ENCODE results near the gene PRDM16. TPM values are rescaled to one million over a fixed set of nuclear protein-coding genes. Genes with fewer than 3 reads are reported as not detected.

Gene PRDM16
- total RNA-seq, 1 experiment from 2014 or later = not detected

DNA sequence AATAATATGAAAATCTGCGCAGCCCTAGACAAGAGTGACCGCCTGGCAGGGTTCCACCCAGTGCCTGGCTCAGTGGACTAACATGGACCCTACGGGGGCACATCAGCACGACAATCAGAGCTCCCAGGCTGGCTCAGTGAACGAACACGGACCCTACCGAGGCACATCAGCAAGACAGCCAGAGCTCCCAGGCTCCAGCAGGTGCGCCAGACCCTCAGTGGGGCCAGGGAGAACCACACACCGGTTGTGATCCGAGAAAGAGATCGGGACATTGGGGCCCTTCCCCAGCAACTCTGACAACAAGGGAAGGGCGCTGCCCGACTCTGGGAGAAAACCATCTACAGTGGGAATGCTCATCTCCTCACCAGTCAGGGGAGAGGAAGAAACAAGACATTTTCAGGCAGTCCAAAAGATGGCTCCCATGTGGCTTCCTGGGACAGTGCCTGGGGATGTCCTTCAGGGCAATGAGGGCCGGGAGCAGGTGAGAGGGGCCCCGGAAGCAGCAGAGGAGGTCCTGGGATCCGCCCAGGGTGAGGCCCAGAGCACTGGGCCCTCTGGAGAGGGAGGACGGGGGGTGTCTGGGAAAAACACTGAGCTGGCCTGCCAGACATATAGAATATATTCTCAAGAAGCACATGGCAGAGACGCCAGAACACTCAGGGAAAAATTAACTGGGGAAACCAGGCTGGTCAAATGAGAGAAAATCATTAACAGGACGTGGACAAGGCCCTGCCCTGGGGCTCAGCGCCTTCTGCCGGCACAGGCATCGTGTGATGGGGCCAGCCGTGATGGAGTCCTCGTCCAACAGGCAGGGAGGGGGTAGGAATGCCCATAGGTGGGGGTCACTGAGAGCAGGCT, 390.3 kb downstream of the PRDM16 start:
- no peak for DNase-seq (ENCODE audit: low read depth)

DNA sequence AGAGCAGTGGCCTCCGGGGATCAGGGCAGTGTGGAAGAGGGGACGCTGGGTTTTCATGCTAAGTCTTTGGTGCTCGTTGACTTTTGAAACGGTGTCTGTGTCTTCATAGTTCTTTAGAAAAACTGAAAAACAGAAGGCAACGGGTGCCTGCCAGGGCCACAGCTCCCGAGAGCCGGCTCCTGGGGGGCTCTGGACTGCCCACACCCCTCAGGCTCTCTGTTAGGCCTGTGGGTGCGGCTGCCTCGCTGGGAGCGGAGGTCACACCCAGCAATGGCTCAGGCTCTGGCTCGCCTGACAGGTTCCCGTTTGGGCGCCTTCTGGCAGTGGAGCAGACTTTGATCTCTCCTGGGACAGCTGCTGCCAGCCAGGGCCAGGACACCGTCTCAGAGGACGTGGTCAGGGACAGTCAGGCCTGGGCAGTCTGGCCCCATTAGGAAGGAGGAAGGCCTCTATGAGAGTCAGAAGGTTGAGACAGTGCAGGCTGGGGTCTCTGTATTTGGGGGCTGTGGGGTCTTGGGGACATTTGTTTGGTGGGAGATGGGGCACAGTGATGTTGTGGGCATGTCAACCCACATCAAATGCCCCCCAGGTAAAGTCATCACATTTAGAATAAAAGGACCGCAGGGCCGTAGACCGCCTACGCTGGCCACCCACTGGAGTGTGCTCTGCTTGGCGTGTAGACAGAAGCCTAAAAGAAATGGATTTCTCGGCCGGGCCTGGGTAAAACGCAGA, 391.1 kb downstream of the PRDM16 start:
- no peak for DNase-seq (ENCODE audit: low read depth)

DNA sequence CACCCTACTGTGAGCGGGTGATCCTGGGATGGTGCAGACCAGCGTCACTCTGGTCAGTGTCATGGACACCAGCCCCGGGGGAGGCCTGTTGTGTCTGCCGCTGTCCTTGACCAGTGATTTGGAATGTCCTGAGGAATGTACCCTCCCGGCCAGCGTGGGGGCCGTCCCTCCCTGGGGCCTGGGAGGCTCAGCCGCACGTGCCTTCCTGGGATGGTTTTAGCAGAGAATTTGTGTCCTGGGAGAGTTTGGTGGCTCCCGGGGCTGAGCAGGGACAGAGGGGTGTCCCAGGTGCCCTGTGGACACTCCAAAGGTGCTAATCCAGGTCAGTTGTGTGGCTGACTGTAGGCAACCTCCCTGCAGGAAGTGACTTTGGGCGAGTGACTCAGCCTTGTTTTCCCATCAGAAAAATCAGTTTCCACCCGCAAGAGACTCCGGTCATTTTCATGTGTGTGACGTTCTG, 391.7 kb downstream of the PRDM16 start:
- peak; percentile 69 for DNase-seq (ENCODE audit: low read depth)

DNA sequence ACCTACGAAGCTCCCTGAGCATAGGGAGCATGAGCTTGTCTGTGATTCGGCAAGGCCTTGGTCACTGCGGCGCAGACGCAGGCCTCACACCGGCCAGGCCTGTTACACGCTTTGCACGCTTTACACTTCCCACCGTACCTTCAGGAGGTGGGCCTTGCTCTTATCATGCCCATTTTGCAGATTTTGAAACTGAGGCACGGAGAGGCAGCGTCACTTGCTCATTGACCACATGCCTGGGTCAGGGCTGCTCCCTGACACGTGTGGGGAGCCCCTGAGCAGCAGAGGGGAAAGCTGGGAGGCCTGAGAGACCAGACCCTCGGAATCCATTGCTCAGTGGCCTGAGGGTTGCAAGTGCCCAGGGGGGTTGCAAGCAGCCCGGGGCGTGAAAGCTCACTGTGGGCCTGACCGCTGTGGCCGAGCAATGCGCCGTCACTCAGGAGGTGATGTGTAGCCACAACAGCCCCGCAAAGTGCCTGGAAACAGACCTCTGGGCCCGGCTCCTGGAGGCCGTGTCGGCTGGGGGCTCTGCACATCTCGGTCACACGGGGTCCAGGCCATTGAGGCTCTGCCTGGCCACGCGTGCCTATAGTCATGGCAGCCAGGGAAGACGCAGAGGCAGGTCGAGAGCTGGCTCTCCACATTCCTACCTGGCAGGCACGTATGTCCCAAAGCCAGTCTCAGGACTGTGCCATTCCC, 392.4 kb downstream of the PRDM16 start:
- no peak for DNase-seq (ENCODE audit: low read depth)

DNA sequence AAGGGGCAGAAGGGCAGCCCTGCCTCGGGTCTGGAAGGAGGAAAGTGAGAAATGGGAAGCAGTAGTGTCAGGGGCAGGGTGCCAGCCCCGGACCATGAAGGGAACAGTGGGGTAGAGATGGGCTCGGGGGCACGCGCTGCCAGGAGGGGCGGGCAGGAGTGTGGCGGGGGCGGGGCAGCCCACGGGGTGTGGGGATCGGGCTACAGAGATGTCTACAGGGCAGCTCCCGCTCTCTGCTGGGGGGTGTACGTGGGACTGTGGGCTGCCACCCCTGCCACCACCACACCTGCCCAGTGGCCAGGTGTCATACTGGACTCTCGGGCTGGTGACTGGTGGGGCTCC, 392.9 kb downstream of the PRDM16 start:
- DNase-seq (ENCODE audit: low read depth) = no peak

DNA sequence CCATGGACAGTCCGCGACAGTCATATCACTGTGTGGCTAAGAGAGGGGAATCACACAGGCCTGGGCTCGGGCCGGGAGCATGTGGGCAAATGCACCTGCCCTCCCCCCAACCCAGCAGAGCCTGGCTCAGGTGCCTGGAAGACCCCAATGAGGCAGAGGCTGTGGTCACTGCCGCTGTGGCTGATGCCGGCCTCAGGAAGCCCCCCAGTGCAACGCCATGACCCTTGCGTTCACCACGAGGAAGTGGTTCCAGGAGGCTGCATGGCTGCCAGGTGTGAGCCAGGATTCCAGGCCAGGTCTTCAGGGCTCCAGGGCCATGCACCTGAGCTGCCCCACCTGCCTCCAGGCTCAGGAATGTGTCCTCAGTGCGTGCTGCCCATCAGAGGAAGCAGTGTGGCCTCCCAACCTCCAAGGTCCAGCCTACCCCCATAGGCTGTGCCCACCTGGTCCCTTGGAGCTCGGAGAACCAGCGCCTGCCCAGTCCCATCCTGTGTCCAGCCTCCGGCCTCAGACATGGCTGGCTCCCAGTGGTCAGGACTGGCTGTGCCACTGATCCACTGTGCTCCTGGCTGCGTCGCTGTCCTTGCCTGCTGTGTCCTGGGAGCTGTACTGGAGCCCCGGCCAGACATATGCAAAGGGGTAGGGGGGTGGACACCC, 393.5 kb downstream of the PRDM16 start:
- DNase-seq (ENCODE audit: low read depth) = no peak

DNA sequence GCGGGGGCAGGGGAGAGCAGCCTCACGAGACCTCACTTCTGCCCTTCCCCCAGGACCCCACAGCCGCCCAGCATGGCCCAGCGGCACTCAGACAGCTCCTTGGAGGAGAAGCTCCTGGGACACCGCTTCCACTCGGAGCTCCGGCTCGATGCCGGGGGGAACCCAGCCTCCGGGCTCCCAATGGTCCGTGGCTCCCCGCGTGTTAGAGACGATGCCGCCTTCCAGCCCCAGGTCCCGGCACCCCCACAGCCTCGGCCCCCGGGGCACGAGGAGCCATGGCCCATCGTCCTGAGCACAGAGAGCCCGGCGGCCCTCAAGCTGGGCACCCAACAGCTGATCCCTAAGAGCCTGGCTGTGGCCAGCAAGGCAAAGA, 394.0 kb downstream of the PRDM16 start:
- DNase-seq (ENCODE audit: low read depth) = no peak

DNA sequence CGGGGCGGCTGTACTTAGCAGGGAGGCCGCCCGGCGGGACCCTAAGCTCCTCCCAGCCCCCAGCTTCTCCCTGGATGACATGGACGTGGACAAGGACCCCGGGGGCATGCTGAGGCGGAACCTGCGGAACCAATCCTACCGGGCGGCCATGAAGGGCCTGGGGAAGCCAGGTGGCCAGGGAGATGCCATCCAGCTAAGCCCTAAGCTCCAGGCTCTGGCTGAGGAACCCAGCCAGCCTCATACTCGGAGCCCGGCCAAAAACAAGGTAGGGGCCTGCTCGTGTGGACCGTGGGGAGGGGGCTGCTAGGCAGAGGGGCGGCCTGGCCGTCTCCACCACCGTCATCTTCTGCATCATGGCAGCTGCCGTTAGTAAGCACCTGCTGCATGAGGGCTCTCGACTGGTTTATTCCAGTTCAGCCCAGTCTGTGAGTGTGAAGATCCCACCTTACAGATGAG, 394.4 kb downstream of the PRDM16 start:
- DNase-seq (ENCODE audit: low read depth) = no peak

DNA sequence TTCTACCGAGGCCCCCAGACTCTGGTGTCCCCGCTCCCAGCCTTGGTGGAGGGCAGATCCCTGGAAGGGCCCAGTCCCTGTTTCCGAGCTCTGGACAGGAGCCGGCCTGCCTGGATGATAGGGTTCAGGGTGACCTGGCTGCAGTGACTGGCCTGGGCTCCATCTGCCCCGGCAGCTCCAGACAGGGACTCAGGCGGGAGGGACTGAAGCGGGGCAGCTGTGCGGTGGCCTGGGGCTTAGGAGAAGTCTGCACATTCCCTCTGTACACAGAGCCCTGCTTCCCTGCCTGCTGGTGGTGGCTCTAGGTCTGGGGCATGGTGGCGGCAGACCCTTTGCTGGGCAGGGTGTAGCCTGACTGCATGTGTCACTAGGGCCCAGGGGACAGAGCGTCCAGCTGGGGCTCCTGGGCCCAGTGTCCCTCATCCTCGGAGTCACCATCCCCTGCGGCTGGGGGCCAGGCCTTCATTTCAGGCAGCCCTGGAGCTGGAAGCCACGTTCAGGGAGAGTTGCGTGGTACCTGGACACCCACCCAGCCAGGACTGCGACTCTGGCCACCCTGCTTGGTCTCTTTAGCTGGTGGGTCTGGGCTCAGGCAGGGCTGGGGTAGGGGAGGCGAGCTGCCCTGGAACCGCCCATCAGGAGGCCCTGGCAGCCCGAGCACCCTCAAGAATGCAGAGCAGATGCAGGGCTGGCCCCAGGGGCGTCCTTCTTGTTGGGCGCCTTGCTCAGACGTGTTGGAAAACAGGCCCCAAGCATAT, 395.1 kb downstream of the PRDM16 start:
- no peak for DNase-seq (ENCODE audit: low read depth)

DNA sequence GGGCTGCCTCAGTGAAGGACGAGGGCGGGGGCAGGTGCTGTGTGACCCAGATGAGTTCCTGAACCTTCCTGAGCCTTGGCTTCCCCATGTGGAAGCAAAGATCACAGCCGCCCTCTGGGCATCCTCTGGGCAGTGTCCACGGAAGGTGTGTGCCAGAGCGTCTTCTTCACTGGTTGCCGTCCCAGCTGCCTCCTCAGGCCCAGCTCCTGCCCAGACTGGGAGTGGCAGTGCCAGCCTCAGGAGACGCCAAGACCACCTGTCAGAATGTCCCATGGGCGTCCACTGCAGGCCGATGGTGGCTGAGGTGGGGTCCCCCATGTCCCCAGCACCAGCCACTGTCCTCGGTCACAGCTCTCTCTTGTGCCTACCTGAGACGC, 395.6 kb downstream of the PRDM16 start:
- no peak for DNase-seq (ENCODE audit: low read depth)

DNA sequence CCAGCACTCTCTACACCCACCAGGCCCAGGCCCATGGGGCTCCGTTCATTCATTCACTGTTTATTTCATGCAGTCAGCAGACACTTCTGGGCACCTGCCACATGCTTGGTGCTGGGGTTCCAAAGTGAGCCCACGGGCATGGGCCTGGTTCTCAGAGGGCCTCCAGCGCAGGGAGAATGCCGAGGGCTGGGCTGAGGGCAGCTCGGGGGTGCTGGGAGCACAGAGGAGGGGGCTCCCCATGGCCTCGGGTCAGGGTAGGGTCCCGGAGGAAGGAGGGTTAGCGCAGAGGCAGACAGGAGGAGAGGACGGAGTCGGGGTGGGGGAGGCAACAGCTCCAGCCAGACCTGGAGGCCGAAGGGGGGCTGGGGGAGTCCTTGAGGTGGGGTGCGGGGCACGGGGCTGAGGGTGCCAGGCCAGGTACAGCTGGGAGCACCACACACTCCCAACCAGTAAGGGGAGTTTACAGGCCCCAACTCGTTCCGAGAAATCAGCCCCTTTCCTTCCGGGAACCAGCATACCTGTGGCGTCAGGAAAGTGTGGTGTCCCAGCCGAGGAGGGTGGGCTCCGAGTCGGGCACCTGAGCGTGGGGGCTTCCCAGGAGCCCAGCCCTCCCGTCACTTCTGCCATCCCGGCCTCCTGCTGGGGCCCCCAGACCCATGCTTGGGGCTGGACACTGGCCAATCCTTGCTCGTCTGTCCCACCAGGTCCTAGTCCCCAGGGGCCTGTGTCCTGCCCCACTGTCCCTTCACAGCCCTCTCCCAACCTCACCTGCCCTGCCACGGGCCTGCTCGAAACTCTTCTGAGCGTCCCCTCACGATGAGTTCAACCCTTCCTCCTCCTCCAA, 396.3 kb downstream of the PRDM16 start:
- DNase-seq (ENCODE audit: low read depth) = no peak

DNA sequence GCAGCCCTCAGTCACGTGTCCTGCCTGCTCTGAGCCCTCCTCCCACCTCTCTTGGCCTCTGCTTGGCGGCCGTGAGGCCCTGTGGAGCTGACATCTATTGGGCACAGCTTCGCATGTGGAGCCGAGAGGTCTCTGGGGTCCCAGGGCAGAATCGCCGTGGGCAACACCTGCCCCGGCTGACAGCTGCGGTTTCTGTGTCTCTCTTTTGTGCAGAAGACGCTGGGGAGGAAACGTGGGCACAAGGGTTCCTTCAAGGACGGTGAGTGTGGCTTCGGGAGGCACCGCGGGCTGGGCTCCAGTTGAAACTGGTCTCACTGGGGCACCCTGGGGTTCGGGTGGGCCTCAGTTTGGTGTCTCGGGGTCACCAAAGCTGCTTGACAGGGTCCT, 396.9 kb downstream of the PRDM16 start:
- DNase-seq (ENCODE audit: low read depth) = no peak

DNA sequence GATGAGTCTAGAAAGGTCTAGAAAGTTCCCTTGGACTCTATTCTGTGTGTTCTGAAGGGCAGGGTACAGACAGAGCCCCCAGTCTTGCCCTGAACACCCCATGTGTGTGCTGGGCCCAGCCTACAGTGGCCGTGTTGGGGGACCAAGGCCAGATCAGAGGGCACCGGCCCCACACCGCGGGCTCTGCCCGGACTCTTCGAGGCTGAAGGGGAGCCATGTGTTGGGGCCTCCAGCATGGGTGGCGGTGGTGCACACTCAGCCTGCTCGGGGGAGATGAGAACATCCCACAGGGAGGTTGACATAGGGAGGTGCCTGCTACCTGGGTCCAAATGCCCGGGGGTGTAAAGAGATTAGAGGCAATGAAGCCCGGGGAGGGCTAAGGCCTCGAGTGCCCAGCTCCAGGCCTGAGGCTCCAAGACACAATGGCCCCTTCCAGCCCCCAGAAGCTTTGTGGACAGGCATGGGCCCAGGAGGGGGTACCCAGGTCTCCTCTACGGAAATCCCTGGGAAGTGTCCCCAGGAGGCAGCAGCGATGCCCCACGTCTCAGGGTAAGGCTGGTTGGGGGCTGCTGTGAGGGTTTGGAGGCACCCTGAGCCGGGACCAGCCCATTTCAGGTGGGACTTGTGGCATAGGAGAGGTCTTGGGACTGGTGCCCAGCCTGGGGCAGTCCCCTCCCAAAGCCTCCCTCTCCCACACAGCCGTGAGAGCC, 397.5 kb downstream of the PRDM16 start:
- no peak for DNase-seq (ENCODE audit: low read depth)

DNA sequence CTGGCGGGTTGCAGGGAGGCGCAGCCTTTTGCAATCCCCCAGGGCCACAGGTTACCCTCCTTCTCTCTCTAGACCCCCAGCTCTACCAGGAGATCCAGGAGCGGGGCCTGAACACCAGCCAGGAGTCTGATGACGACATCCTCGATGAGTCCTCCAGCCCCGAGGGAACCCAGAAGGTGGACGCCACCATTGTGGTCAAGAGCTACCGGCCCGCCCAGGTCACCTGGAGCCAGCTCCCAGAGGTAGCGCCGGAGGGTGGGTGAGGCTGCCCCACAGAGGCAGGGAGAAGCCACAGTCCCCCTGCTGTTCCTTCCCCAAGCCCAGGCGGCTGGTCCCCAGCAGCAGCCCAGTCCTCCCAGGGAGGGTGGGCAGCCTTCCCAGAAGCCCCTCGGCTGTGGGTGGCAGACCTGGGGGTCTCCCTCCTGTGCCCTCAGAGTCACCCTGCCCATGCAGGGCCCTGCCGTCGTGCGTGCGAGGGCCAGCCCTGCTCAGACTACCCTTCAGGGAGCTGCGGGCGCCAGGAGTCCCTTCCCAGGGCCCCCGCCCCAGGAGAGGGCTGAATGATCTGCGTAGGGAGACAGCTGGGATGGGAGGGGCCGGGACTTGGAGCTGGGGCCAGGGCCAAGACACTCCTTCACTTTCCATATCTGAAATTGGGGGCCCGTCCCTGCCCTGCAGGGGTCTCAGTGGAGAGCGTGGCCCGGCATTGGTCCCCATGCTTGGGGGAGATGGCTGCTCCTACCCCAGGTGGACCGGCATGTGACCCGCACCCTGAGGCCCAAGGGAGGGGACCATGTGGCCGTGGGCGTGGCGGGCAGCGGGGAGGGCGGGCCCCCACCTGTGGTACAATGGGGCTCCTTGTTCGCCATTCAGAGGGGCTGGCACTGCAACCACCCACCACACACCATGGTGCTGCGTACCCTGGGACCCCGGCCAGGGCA, 398.4 kb downstream of the PRDM16 start:
- peak; percentile 41 for DNase-seq (ENCODE audit: low read depth)

DNA sequence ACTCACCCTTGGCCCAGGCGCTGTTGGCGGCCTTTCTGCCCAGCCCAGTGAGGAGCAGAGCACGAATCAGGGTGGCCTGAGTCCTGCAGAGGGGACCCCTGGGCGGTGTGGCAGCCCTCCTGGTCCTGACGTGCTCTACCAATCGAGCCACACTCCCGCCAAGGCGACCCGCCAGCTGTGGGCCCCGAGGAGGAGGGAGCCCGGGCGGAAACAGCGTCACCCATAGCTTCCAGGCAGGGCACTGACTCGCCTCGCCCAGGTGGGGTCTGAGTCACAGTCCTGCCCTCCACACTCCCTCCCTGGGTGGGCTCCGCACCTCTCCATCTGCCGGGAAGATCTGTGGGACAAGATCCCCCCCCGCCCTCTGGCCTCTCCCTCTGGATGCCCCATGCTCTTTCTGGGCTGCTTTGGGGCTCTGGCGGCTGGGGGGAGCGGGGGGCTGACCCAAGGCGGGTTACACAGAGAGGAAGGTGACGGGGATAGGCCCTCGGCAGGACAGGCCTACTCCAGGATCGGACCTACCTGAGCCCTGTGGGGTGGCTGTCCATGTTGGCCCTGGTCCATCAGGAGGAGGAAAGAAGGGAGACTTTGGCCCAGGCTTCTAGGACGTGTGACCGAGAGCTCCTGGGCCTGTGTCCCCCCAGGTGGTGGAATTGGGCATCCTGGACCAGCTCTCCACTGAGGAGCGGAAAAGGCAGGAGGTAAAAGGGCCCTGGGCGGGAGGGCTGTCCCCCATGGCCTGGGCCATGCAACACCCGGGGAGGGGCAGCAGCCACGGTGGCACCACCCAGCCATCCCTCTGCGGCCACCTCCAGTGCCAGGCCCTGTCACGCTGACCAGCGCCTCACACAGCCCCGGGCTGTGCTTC, 399.5 kb downstream of the PRDM16 start:
- no peak for DNase-seq (ENCODE audit: low read depth)

DNA sequence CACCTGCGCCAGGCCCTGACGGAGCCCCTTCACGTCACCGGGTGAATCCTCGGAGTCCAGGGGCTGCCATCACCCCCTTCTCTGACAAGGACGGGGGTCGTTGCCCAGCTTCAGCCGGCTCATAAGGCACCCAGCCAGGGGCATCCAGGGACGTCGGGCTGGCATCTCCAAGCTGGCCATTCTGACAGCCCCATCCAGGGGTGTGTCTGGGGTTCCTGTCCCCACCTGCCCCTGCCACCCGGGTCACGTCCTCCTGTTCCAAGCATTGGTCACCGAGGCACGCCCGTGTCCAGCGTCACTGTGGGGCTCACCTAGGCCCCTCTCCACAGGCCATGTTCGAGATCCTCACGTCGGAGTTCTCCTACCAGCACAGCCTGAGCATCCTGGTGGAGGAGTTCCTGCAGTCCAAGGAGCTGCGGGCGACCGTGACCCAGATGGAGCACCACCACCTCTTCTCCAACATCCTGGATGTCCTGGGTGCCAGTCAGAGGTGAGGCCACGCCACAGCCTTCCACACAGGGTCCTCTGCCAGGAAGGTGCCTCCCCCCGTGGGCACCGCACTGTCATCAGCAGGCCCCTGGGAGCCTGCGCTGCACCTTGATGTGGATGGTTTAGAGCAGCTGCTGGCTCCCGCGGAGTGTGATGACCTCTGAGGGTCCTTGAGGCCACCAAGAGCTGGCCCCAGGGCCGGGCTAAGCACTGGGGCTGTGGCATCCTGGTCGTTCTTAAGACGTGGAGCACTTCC, 400.3 kb downstream of the PRDM16 start:
- DNase-seq (ENCODE audit: low read depth) = no peak
